OCI-LY7 (cell line): ENCODE measurements around the gene MISP3. TPM values are rescaled to one million over a fixed set of nuclear protein-coding genes. Genes with fewer than 3 reads are reported as not detected.

ENCODE experiments used
- BruUV-seq: library from RNA; stranded (reverse); fragments of 400-500 nt; replicated peaks from 2 replicates; lab custom pipeline; 2021; lab: Mats Ljungman, UMichigan
- CTCF ChIA-PET: fragments of 300-600 bp; sonication (Branson Sonifier 250); formaldehyde crosslinking; loops from one replicate; lab custom pipeline; 2022; ENCODE audit warnings: antibody characterized with exemption; ENCODE audit not compliant: unreplicated experiment; lab: Charles Lee
- POLR2A ChIA-PET: fragments of 300-600 bp; sonication (Branson Sonifier 250); formaldehyde crosslinking; loops from one replicate; lab custom pipeline; 2022; ENCODE audit warnings: antibody characterized with exemption; lab: Charles Lee
- DNase-seq: peaks from one replicate; pipeline ENCODE4 v3.0.0-alpha.2; 2015; ENCODE audit warnings: low spot score
- H2AFZ ChIP-seq: fragments of 200-600 bp; sonication (generic), shearing (Covaris generic); 2 replicates; pipeline ENCODE4 v1.6.1; 2014; ENCODE audit warnings: mild to moderate bottlenecking, antibody characterized with exemption, low read length, moderate library complexity
- H3K27ac ChIP-seq: fragments of 200-600 bp; sonication (generic); 2 replicates; pipeline ENCODE4 v1.5.1; 2014; ENCODE audit warnings: mixed run types, low read depth, mild to moderate bottlenecking, moderate library complexity, low read length, inconsistent platforms; ENCODE audit not compliant: poor library complexity, severe bottlenecking
- H3K36me3 ChIP-seq: fragments of 200-600 bp; sonication (generic); 2 replicates; pipeline ENCODE4 v1.6.1; 2014; ENCODE audit warnings: mild to moderate bottlenecking, antibody characterized with exemption, low read length, moderate library complexity, mixed read lengths; ENCODE audit not compliant: insufficient read depth
- H3K4me1 ChIP-seq: fragments of 200-600 bp; sonication (generic); 2 replicates; pipeline ENCODE4 v1.5.1; 2014; ENCODE audit warnings: mild to moderate bottlenecking, low read length; ENCODE audit not compliant: insufficient read depth, poor library complexity, severe bottlenecking
- H3K4me2 ChIP-seq: fragments of 200-600 bp; sonication (generic); 2 replicates; pipeline ENCODE4 v1.6.1; 2014; ENCODE audit warnings: mild to moderate bottlenecking, low read length
- H3K4me3 ChIP-seq: fragments of 200-600 bp; sonication (generic); 2 replicates; pipeline ENCODE4 v1.5.1; 2014; ENCODE audit warnings: mild to moderate bottlenecking, low read depth, low read length; ENCODE audit not compliant: poor library complexity, severe bottlenecking
- H3K79me2 ChIP-seq: fragments of 200-600 bp; sonication (generic); 2 replicates; pipeline ENCODE4 v1.6.1; 2016; ENCODE audit warnings: low read depth, mild to moderate bottlenecking, low read length, moderate library complexity, mixed read lengths; ENCODE audit not compliant: insufficient read depth
- H3K9me2 ChIP-seq: fragments of 200-600 bp; sonication (generic); 2 replicates; pipeline ENCODE4 v1.6.1; 2016; ENCODE audit warnings: mild to moderate bottlenecking, low read length, mixed read lengths; ENCODE audit not compliant: insufficient read depth
- H3K9me3 ChIP-seq: fragments of 200-600 bp; sonication (generic); 2 replicates; pipeline ENCODE4 v1.6.1; 2014; ENCODE audit warnings: mild to moderate bottlenecking, mixed run types, low read length, mixed read lengths
- H4K20me1 ChIP-seq: fragments of 200-600 bp; sonication (generic); 2 replicates; pipeline ENCODE4 v1.6.1; 2014; ENCODE audit warnings: mild to moderate bottlenecking, antibody characterized with exemption, low read length, moderate library complexity, mixed read lengths; ENCODE audit not compliant: insufficient read depth
- EZH2phosphoT487 ChIP-seq: fragments of 200-600 bp; sonication (generic); IDR thresholded peaks from 2 replicates; pipeline ENCODE4 v1.6.1; 2018; ENCODE audit warnings: low read depth, borderline replicate concordance, mild to moderate bottlenecking, mixed run types, antibody characterized with exemption, low read length, moderate library complexity, mixed read lengths
- intact Hi-C: fragments of 100-400 bp; cut with micrococcal nuclease; formaldehyde crosslinking; loops from one replicate; pipeline ENCODE4 v1.10.0; 2022; ENCODE audit not compliant: unreplicated experiment
- total RNA-seq, 2 experiments: library from RNA; depleted of rRNA in 1 of 2; stranded (reverse); fragments of >200 nt in 1 of 2; shearing (Covaris generic) in 1 of 2; gene quantifications; 2 replicates each; pipeline ENCODE4 v1.2.3, GENCODE V29; 2014 to 2022
- TF ChIP-seq, protein P1 (sequence below): fragments of 200-600 bp; sonication (generic); conservative IDR thresholded peaks from 2 replicates; pipeline ENCODE4 v1.5.1; 2014; ENCODE audit warnings: mild to moderate bottlenecking, antibody characterized with exemption, low read length, moderate library complexity, mixed read lengths

The MISP3 gene
- total RNA-seq, 2 experiments from 2014 or later, result 3.3 to 3.9 TPM

DNA sequence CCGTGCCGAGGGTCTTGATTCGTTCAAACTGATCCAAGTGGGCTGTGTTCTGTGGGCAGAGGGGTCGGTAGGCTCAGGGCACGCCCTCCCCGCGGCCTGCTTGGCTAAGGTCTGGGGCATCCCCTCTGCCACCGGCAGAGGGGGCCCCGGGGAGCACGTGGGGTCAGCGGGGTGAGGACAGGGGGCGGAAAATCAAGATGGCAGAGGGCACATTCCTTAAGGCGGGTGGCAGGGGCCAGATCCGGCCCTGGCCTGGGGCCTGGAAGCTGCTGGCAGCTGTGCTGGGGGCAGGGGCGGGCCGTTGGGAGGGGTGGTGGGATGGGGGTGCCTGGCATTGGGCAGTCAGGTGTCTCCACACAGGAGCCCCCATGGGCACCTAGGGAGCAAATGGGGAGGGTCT is 34.3 kb downstream of the MISP3 start:
- intact Hi-C loops, result no loop called here
- Histone ChIP-seq H3K36me3 (peaks cover 7% of the 10 kb centered on the region), H3K4me2 (no peak overlapping the region), H2AFZ (no peak overlapping the region), H4K20me1 (no peaks in the 10 kb centered on the region), H3K4me3 (no peak overlapping the region), H3K9me2 (no peaks in the 10 kb centered on the region), H3K27ac (no peak overlapping the region), H3K9me3 (no peaks in the 10 kb centered on the region), H3K79me2 (no peaks in the 10 kb centered on the region), H3K4me1 (no peaks in the 10 kb centered on the region)
- no TSS peak for BruUV-seq
- ChIA-PET POLR2A (interaction anchor here (0.6 kb wide), 2 partner anchors 198 to 236 kb away, joined by 3 read pairs; no protein-coding TSS in a partner anchor), CTCF (no interaction called here)
- DNase-seq, result no peak
- TF ChIP-seq, protein P1, sequence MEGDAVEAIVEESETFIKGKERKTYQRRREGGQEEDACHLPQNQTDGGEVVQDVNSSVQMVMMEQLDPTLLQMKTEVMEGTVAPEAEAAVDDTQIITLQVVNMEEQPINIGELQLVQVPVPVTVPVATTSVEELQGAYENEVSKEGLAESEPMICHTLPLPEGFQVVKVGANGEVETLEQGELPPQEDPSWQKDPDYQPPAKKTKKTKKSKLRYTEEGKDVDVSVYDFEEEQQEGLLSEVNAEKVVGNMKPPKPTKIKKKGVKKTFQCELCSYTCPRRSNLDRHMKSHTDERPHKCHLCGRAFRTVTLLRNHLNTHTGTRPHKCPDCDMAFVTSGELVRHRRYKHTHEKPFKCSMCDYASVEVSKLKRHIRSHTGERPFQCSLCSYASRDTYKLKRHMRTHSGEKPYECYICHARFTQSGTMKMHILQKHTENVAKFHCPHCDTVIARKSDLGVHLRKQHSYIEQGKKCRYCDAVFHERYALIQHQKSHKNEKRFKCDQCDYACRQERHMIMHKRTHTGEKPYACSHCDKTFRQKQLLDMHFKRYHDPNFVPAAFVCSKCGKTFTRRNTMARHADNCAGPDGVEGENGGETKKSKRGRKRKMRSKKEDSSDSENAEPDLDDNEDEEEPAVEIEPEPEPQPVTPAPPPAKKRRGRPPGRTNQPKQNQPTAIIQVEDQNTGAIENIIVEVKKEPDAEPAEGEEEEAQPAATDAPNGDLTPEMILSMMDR, result no peak
- no peak for TF ChIP-seq EZH2phosphoT487

DNA sequence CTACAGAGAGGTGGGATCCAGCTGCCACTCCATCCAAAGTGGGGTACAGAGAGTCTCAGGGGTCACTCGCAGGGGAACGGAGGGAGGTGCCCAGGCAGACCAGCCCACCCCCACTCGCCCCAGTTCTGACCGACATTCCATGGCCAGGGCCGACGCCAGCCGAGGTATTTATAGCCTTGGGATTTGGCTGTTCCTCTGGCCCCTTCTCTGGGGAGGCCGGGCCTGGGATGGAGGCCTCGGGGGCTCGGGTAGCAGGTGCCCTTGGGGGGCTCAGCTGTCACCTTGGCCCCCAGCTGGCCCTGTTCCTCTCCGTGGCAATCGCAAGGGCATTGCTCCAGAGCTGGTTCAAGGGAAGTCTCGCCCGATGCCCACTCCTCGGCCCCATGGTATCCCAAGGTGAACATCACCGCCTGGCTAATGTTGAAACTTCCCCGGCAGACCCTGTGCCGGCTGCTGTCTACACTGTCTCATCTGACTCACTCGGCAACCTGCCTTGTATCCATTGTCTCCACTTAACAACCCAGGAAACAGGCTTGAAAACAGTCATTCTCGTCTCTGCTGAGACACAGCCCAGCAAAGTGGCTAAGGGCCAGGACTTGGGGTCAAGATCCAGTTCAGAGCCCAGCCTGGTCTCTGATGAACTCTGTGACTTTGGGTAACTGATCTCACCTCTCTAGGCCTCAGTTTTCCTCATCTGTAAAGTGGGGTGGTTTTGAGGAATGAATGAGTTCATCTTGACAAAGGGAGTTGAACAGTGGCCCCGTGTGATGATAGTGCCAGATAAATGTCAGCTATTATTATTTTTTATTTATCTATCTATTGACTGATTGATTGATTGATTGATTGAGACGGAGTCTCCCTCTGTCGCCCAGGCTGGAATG is 35.2 kb downstream of the MISP3 start:
- H3K9me3 ChIP-seq, result no peaks in the 10 kb centered on the region
- TF ChIP-seq, protein P1, result no peak
- TF ChIP-seq EZH2phosphoT487, result no peak
- H3K4me3 ChIP-seq, result no peak overlapping the region
- ChIA-PET CTCF (interaction anchor here (0.6 kb wide), 1 partner anchor 27 kb away, joined by 3 read pairs; no protein-coding TSS in a partner anchor), POLR2A (no interaction called here)
- H4K20me1 ChIP-seq, result no peaks in the 10 kb centered on the region
- intact Hi-C loops, result no loop called here
- H2AFZ ChIP-seq, result no peak overlapping the region
- no peaks in the 10 kb centered on the region; the same call in 1 of the 2 replicates for H3K36me3 ChIP-seq
- H3K9me2 ChIP-seq, result no peaks in the 10 kb centered on the region
- no peak for DNase-seq
- no peaks in the 10 kb centered on the region for H3K4me1 ChIP-seq
- no TSS peak for BruUV-seq
- no peak overlapping the region for H3K4me2 ChIP-seq
- H3K27ac ChIP-seq, result no peak overlapping the region
- H3K79me2 ChIP-seq, result no peaks in the 10 kb centered on the region

DNA sequence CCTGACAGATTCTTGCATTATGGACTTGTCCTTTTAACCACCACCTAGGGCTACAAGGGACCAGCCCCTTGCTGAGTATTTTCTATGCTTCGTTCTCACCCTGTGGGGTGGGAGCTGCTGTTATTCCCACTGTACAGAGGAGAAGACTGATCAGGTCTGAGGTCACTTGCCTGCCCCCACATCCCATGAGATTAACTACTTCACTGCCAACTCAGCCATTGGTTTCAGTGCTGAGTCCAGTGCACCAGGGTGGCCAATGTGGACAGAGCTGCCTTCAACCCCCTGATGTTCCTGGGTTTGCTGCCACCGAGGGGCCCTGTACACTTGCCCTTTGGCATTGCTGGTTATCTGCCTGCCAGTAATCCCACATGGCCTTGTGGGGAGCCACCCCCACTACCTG is 38.1 kb downstream of the MISP3 start:
- Histone ChIP-seq H4K20me1 (no peaks in the 10 kb centered on the region), H3K9me3 (no peaks in the 10 kb centered on the region), H3K4me1 (peaks cover 12% of the 10 kb centered on the region), H3K36me3 (no peaks in the 10 kb centered on the region), H2AFZ (no peak overlapping the region), H3K4me3 (no peak overlapping the region), H3K79me2 (no peaks in the 10 kb centered on the region), H3K9me2 (no peaks in the 10 kb centered on the region), H3K4me2 (no peak overlapping the region), H3K27ac (no peak overlapping the region)
- CTCF ChIA-PET, result no interaction called here
- intact Hi-C loops, result no loop called here
- TF ChIP-seq EZH2phosphoT487, result no peak
- TF ChIP-seq, protein P1, result no peak
- BruUV-seq, result no TSS peak
- no peak for DNase-seq
- POLR2A ChIA-PET, result no interaction called here
